ENCODE measurements around the gene TCERG1L.
"Not testable (repeated sequence)": the region's sequence is repeated elsewhere in the genome, so short reads cannot be mapped to it uniquely, and the experiment has no call there.

TCERG1L gene

GRCh38 chr10:131240691-131241090 lies 70.8 kb downstream of the TCERG1L start:
- no peak for TF ChIP-seq CTCF (conservative IDR thresholded peaks at IDR 0.05; ENCODE audit: control insufficient read depth, insufficient read depth, low read depth, low read length)
- no peak overlapping the region for H3K4me3 ChIP-seq (ENCODE audit: control insufficient read depth, low read depth, low read length)
- DNase-seq (ENCODE audit: low read depth), result no peak

- DNase-seq (ENCODE audit: low read depth), result no peak
- no peak overlapping the region for H3K4me3 ChIP-seq (ENCODE audit: control insufficient read depth, low read depth, low read length)
- no peak for TF ChIP-seq CTCF (conservative IDR thresholded peaks at IDR 0.05; ENCODE audit: control insufficient read depth, insufficient read depth, low read depth, low read length)
Observed at GRCh38 chr10:131239926-131240325, 71.6 kb downstream of the TCERG1L start.

- no peak for TF ChIP-seq CTCF (conservative IDR thresholded peaks at IDR 0.05; ENCODE audit: control insufficient read depth, insufficient read depth, low read depth, low read length)
- H3K4me3 ChIP-seq (ENCODE audit: control insufficient read depth, low read depth, low read length), result no peak overlapping the region
- DNase-seq (ENCODE audit: low read depth), result no peak
Observed at GRCh38 chr10:131239450-131239849, 72.1 kb downstream of the TCERG1L start.

- DNase-seq (ENCODE audit: low read depth), result no peak
- TF ChIP-seq CTCF (conservative IDR thresholded peaks at IDR 0.05; ENCODE audit: control insufficient read depth, insufficient read depth, low read depth, low read length), result no peak
- H3K4me3 ChIP-seq (ENCODE audit: control insufficient read depth, low read depth, low read length), result no peak overlapping the region
Observed at GRCh38 chr10:131238669-131239280, 72.7 kb downstream of the TCERG1L start.

- DNase-seq (ENCODE audit: low read depth), result no peak
- H3K4me3 ChIP-seq (ENCODE audit: control insufficient read depth, low read depth, low read length), result no peak overlapping the region
- no peak for TF ChIP-seq CTCF (conservative IDR thresholded peaks at IDR 0.05; ENCODE audit: control insufficient read depth, insufficient read depth, low read depth, low read length)
Observed at GRCh38 chr10:131237991-131238651, 73.4 kb downstream of the TCERG1L start.

GRCh38 chr10:131234606-131235005 lies 76.9 kb downstream of the TCERG1L start:
- DNase-seq (ENCODE audit: low read depth); H3K4me3 ChIP-seq (ENCODE audit: control insufficient read depth, low read depth, low read length): not testable (repeated sequence)

GRCh38 chr10:131233611-131234258 lies 77.8 kb downstream of the TCERG1L start:
- no peak for TF ChIP-seq CTCF (conservative IDR thresholded peaks at IDR 0.05; ENCODE audit: control insufficient read depth, insufficient read depth, low read depth, low read length)
- H3K4me3 ChIP-seq (ENCODE audit: control insufficient read depth, low read depth, low read length), result no peak overlapping the region
- no peak for DNase-seq (ENCODE audit: low read depth)

Data from fibroblast of mammary gland (primary cell).